ENCODE data around the gene SEMA3A. TPM values are rescaled to one million over a fixed set of nuclear protein-coding genes. Genes with fewer than 3 reads are reported as not detected.

Gene SEMA3A
- total and polyA plus RNA-seq, 2 of the 4 experiments (the other 2 are of a cell fraction): 31.2 to 213 TPM

DNA sequence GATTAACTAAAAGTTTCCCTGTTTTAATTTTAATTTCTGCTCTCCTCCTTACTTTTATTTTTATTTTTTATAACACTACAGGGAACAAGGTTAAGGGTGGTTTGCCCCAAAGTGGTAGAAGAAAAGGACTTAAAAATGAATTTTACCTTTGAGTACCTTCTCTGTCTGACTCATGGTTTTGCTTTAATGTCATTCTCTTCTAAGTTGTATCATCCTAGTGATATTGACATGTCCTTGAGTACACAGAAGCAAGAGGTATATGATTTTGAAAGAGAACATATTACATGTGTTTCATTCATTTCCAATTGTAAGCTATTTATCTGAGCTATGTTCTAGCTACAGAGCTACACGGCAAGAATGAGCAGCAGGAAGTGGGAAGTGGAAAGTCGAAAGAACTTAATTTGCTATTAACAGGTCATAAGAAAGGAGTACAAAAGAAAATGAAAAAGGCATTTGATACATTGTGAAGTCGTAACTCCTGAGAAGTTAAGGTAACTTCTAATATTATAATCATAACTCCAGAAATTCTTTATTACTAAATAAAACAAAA is 112.5 kb downstream of the SEMA3A start:
- TF ChIP-seq NFE2L2 (IDR thresholded peaks at IDR 0.05; ENCODE audit: low read depth, low read length) (no peak), RAD21 (IDR thresholded peaks at IDR 0.05; ENCODE audit: low read length) (no peak), MAZ (IDR thresholded peaks at IDR 0.05; ENCODE audit: borderline replicate concordance, low read depth, low read length) (no peak), FOS (IDR thresholded peaks at IDR 0.05; ENCODE audit: low read depth, low read length) (no peak), BHLHE40 (IDR thresholded peaks at IDR 0.05; ENCODE audit: low read depth, low read length) (no peak), SMC3 (IDR thresholded peaks at IDR 0.05; ENCODE audit: low read depth, low read length) (no peak)
- TF ChIP-seq, protein P1, sequence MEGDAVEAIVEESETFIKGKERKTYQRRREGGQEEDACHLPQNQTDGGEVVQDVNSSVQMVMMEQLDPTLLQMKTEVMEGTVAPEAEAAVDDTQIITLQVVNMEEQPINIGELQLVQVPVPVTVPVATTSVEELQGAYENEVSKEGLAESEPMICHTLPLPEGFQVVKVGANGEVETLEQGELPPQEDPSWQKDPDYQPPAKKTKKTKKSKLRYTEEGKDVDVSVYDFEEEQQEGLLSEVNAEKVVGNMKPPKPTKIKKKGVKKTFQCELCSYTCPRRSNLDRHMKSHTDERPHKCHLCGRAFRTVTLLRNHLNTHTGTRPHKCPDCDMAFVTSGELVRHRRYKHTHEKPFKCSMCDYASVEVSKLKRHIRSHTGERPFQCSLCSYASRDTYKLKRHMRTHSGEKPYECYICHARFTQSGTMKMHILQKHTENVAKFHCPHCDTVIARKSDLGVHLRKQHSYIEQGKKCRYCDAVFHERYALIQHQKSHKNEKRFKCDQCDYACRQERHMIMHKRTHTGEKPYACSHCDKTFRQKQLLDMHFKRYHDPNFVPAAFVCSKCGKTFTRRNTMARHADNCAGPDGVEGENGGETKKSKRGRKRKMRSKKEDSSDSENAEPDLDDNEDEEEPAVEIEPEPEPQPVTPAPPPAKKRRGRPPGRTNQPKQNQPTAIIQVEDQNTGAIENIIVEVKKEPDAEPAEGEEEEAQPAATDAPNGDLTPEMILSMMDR (conservative IDR thresholded peaks at IDR 0.05; ENCODE audit: low read depth, low read length): no peak
- TF ChIP-seq, protein P2, sequence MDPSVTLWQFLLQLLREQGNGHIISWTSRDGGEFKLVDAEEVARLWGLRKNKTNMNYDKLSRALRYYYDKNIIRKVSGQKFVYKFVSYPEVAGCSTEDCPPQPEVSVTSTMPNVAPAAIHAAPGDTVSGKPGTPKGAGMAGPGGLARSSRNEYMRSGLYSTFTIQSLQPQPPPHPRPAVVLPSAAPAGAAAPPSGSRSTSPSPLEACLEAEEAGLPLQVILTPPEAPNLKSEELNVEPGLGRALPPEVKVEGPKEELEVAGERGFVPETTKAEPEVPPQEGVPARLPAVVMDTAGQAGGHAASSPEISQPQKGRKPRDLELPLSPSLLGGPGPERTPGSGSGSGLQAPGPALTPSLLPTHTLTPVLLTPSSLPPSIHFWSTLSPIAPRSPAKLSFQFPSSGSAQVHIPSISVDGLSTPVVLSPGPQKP (IDR thresholded peaks at IDR 0.05; ENCODE audit: borderline replicate concordance, low read depth, low read length): no peak
- TF ChIP-seq, protein P3, sequence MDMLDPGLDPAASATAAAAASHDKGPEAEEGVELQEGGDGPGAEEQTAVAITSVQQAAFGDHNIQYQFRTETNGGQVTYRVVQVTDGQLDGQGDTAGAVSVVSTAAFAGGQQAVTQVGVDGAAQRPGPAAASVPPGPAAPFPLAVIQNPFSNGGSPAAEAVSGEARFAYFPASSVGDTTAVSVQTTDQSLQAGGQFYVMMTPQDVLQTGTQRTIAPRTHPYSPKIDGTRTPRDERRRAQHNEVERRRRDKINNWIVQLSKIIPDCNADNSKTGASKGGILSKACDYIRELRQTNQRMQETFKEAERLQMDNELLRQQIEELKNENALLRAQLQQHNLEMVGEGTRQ (IDR thresholded peaks at IDR 0.05; ENCODE audit: low read depth, low read length): no peak
- no peak overlapping the region for H2BK15ac ChIP-seq (ENCODE audit: low read depth, low read length)
- no peak overlapping the region for H2AK5ac ChIP-seq (ENCODE audit: low read depth, low read length)
- no peak overlapping the region for H3K4me2 ChIP-seq (ENCODE audit: low read depth, low read length)
- H2BK20ac ChIP-seq (ENCODE audit: low read depth, low read length): no peak overlapping the region
- no TSS peak for BruUV-seq (replicated peaks)
- no CpG with 5 or more reads among the region's 3 CpGs for WGBS, 2 experiments (ENCODE audit: extremely low coverage in 2 of 2, insufficient read length in 1 of 2)
- H2BK5ac ChIP-seq (ENCODE audit: low read depth, low read length, poor library complexity, severe bottlenecking): peak overlapping the region; percentile 65
- H4K5ac ChIP-seq (ENCODE audit: low read depth, low read length): peak overlapping the region; percentile 59; the same call in 1 of the 2 replicates
- no peak overlapping the region for H4K91ac ChIP-seq (ENCODE audit: insufficient read depth, low read depth, low read length)
- no peak for DNase-seq
- ChIA-PET CTCF (interaction anchor here (0.6 kb wide), 1 partner anchor 660 kb away, joined by 3 read pairs; no protein-coding TSS in a partner anchor), POLR2A (ENCODE audit: unreplicated experiment) (no interaction called here)
- H3K4ac ChIP-seq (ENCODE audit: low read depth, low read length): peak overlapping the region; percentile 18; the same call in 1 of the 2 replicates
- no peak overlapping the region for H3K27ac ChIP-seq (ENCODE audit: insufficient read depth, low read length)
- no peaks in the 10 kb centered on the region for H4K20me1 ChIP-seq (ENCODE audit: insufficient read depth, low read length)
- no peak overlapping the region for H2AK9ac ChIP-seq (replicated peaks; ENCODE audit: low read depth, low read length, poor library complexity)
- H3K36me3 ChIP-seq (ENCODE audit: control insufficient read depth, insufficient read depth, low read length): peaks cover 5% of the 10 kb centered on the region; the same call in 1 of the 2 replicates
- intact Hi-C loops (cut with micrococcal nuclease): no loop called here
- H3K23ac ChIP-seq (ENCODE audit: low read depth, low read length): peak overlapping the region; percentile 45; the same call in 1 of the 2 replicates
- peaks cover 7% of the 10 kb centered on the region for H3K4me1 ChIP-seq (ENCODE audit: control insufficient read depth, insufficient read depth, low read length)
- H2BK120ac ChIP-seq (ENCODE audit: low read depth, low read length): peak overlapping the region; percentile 12; the same call in 1 of the 2 replicates
- 0 out of 2 replicates have a peak, but pooled peaks cover 1% of the 10 kb centered on the region for H3K9me3 ChIP-seq (ENCODE audit: control insufficient read depth, insufficient read depth, low read length)
- no peak overlapping the region for H3K9ac ChIP-seq (ENCODE audit: low read depth, low read length)
- H3K79me1 ChIP-seq (ENCODE audit: low read depth in 1 of 2, low read length in 2 of 2): peaks cover 6 to 23% of the 10 kb centered on the region in 2 experiments
- no peak overlapping the region for H2AFZ ChIP-seq (replicated peaks; ENCODE audit: low read length, poor library complexity)
- in situ Hi-C loops (cut with MboI; ENCODE audit: low sequenced_read_pairs): no loop called here
- H3K9me1 ChIP-seq (ENCODE audit: insufficient read depth, low read length): peaks cover 5% of the 10 kb centered on the region
- dilution Hi-C loops (cut with HindIII; ENCODE audit: low sequenced_read_pairs, unreplicated experiment): no loop called here
- H3K14ac ChIP-seq (replicated peaks; ENCODE audit: low read depth, low read length): no peak overlapping the region
- ATAC-seq (ENCODE audit: low read depth): no peak
- H3K27me3 ChIP-seq (ENCODE audit: control insufficient read depth, insufficient read depth, low read length): no peaks in the 10 kb centered on the region
- H3K56ac ChIP-seq (ENCODE audit: extremely low read depth, insufficient read depth, low read length): no peak overlapping the region
- H3K18ac ChIP-seq (ENCODE audit: low read depth, low read length): peak overlapping the region; percentile 37; the same call in 1 of the 2 replicates
- H4K8ac ChIP-seq (ENCODE audit: low read depth in 2 of 2, low read length in 2 of 2): 0 out of 4 replicates have a peak overlapping the region, but pooled peaks of 1 of the 2 experiments have one; percentile 0
- H3K4me3 ChIP-seq (ENCODE audit: insufficient read depth, low read depth, low read length): no peak overlapping the region
